ENCODE results near the gene RAG2.

Gene RAG2

DNA sequence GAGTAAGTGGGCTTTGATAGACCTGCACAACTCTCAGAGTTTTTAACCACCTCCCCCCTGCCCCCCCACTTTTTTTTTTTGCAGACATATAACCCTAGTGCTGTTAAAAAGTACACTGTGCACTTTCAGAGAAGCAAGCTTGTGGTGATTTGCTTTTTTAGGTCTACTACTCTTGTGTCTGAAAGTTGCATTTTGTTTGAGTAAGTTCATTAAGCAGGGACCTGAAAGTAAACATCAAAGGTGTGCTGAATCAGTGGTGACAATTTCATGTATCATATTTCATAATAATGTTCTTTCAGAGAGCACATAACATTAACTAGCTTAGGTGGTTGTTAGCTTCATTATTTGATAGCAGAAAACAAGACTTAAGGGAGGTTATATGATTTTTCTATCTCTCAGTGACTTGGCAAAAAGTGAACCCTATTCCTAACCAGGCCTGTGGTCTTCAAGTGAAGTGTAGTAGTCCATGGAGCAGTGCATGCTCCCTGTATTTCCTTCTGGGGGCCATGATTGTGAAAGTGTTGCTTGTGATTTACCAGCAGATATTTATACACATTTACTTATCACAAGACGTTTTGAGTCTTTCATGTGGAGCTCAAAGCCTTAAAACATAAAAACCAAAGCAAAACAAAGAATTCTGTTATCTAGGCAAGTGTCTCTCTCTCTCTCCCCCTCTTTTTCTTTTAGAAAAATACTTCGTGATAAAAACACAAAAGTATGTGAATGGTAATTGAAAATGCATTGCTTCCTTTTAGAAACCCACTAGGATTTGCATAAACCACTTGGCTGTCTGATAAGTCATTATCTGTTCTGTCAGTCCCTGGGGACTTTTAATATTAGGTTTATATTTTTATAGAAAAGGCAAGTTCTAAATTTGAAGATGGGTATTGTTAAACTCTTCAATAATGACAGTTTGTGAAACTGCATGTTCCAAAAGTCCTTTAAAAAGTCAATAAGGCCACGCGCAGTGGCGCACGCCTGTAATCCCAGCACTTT is 7.5 kb upstream of the RAG2 start:
- Histone ChIP-seq H3K4me3 (ENCODE audit: low read depth, low read length) (no peak overlapping the region), H3K4me1 (ENCODE audit: control insufficient read depth, insufficient read depth, low read length) (no peaks in the 10 kb centered on the region), H3K27ac (ENCODE audit: extremely low read depth, low read depth, low read length) (no peak overlapping the region), H3K36me3 (ENCODE audit: control insufficient read depth in 2 of 2, insufficient read depth in 1 of 2, low read length in 2 of 2) (no peaks in the 10 kb centered on the region), H3K9me3 (ENCODE audit: control insufficient read depth, insufficient read depth, low read depth, low read length) (no peaks in the 10 kb centered on the region)
- CTCF ChIA-PET, result interaction anchor here (0.6 kb wide), 1 partner anchor 141 kb away, joined by 3 read pairs; no protein-coding TSS in a partner anchor
- POLR2A ChIA-PET, result interaction anchor here (0.6 kb wide), 1 partner anchor 41 kb away, joined by 4 read pairs; no protein-coding TSS in a partner anchor
- TF ChIP-seq, protein P1, sequence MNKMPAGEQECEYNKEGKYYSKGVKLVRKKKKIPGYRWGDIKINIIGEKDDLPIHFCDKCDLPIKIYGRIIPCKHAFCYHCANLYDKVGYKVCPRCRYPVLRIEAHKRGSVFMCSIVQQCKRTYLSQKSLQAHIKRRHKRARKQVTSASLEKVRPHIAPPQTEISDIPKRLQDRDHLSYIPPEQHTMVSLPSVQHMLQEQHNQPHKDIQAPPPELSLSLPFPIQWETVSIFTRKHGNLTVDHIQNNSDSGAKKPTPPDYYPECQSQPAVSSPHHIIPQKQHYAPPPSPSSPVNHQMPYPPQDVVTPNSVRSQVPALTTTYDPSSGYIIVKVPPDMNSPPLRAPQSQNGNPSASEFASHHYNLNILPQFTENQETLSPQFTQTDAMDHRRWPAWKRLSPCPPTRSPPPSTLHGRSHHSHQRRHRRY (tag by site-specific recombination; IDR thresholded peaks at IDR 0.05), result no peak
- TF ChIP-seq ZBTB17 (tag by site-specific recombination; IDR thresholded peaks at IDR 0.05), result no peak
- TF ChIP-seq IKZF3 (tag by site-specific recombination; IDR thresholded peaks at IDR 0.05), result no peak
- TF ChIP-seq ZNF48 (tag by site-specific recombination; IDR thresholded peaks at IDR 0.05), result no peak
- TF ChIP-seq ZNF560 (tag by site-specific recombination; IDR thresholded peaks at IDR 0.05; ENCODE audit: borderline replicate concordance), result no peak
- no peak for TF ChIP-seq SP3 (tag by site-specific recombination; IDR thresholded peaks at IDR 0.05)
- no peak for TF ChIP-seq ZBTB21 (tag by site-specific recombination; IDR thresholded peaks at IDR 0.05)
- TF ChIP-seq, protein P2, sequence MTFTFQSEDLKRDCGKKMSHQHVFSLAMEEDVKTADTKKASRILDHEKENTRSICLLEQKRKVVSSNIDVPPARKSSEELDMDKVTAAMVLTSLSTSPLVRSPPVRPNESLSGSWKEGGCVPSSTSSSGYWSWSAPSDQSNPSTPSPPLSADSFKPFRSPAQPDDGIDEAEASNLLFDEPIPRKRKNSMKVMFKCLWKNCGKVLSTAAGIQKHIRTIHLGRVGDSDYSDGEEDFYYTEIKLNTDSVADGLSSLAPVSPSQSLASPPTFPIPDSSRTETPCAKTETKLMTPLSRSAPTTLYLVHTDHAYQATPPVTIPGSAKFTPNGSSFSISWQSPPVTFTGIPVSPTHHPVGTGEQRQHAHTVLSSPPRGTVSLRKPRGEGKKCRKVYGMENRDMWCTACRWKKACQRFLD (tag by site-specific recombination; IDR thresholded peaks at IDR 0.05), result no peak

DNA sequence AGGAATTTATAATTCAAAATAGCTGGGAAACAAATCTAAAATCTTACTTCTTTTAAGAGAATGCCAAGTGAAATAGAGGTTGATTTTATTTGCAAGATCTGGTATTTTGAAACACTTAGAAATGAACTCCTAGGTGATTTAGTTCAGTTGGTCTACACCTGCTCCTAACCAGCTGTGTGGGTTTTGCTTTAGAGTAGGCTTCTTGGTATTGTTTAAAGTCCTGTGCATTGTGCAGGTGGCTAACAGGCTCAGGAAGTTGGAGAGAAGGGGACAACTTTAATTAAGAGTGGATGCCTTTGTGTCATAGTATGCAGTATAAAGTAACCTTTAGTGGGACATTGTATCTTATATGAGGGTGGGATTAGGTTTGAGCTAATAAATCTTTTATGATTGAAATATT is 4.1 kb upstream of the RAG2 start:
- CTCF ChIA-PET, result interaction anchor here (0.6 to 1.5 kb wide), 4 partner anchors 17 to 145 kb away, joined by 3 to 4 read pairs (median 3); no protein-coding TSS in a partner anchor
- POLR2A ChIA-PET, result no interaction called here
- Histone ChIP-seq H3K4me1 (ENCODE audit: control insufficient read depth, insufficient read depth, low read length) (no peaks in the 10 kb centered on the region), H3K27ac (ENCODE audit: extremely low read depth, low read depth, low read length) (no peak overlapping the region), H3K4me3 (ENCODE audit: low read depth, low read length) (no peak overlapping the region), H3K36me3 (ENCODE audit: control insufficient read depth in 2 of 2, insufficient read depth in 1 of 2, low read length in 2 of 2) (no peaks in the 10 kb centered on the region), H3K9me3 (ENCODE audit: control insufficient read depth, insufficient read depth, low read depth, low read length) (no peaks in the 10 kb centered on the region)
- no peak for TF ChIP-seq ZNF311 (tag by site-specific recombination; IDR thresholded peaks at IDR 0.05; ENCODE audit: borderline replicate concordance)
- no peak for TF ChIP-seq ZNF596 (tag by site-specific recombination; IDR thresholded peaks at IDR 0.05)
- no peak for TF ChIP-seq KLF16 (tag by site-specific recombination; IDR thresholded peaks at IDR 0.05)
- no peak for TF ChIP-seq GLIS2 (tag by site-specific recombination; IDR thresholded peaks at IDR 0.05)
- no peak for TF ChIP-seq ZNF585B (tag by site-specific recombination; IDR thresholded peaks at IDR 0.05)

DNA sequence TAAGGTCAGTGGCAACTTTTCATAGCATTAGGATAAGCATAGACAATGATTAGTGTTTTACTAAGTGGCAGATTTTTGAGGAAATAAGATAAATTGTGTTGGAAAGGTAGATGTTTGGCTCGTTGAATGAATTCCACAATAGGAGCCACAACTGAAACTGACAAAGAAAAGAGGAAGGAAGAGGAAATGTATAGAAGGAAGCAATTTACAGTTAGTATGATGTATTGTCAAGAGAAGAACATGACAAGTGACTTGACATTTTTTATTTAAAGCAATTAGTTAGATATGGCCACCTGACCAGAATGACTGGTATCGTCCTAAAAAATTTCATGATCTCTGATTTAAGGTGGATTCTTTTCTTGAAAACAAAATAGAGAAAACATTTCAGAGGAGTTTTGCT is 3.1 kb upstream of the RAG2 start:
- Histone ChIP-seq H3K9me3 (ENCODE audit: control insufficient read depth, insufficient read depth, low read depth, low read length) (no peaks in the 10 kb centered on the region), H3K36me3 (ENCODE audit: control insufficient read depth in 2 of 2, insufficient read depth in 1 of 2, low read length in 2 of 2) (no peaks in the 10 kb centered on the region), H3K27ac (ENCODE audit: extremely low read depth, low read depth, low read length) (no peak overlapping the region), H3K4me3 (ENCODE audit: low read depth, low read length) (no peak overlapping the region), H3K4me1 (ENCODE audit: control insufficient read depth, insufficient read depth, low read length) (no peaks in the 10 kb centered on the region)
- ChIA-PET POLR2A (no interaction called here), CTCF (interaction anchor here (1.1 to 1.5 kb wide), 2 partner anchors 102 to 146 kb away, joined by 3 to 4 read pairs; no protein-coding TSS in a partner anchor)
- no peak for TF ChIP-seq ZNF510 (tag by site-specific recombination; IDR thresholded peaks at IDR 0.05; ENCODE audit: insufficient replicate concordance)
- TF ChIP-seq, protein P3, sequence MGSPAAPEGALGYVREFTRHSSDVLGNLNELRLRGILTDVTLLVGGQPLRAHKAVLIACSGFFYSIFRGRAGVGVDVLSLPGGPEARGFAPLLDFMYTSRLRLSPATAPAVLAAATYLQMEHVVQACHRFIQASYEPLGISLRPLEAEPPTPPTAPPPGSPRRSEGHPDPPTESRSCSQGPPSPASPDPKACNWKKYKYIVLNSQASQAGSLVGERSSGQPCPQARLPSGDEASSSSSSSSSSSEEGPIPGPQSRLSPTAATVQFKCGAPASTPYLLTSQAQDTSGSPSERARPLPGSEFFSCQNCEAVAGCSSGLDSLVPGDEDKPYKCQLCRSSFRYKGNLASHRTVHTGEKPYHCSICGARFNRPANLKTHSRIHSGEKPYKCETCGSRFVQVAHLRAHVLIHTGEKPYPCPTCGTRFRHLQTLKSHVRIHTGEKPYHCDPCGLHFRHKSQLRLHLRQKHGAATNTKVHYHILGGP (tag by site-specific recombination; IDR thresholded peaks at IDR 0.05), result no peak
- no peak for TF ChIP-seq ZNF335 (tag by site-specific recombination; conservative IDR thresholded peaks at IDR 0.05)
- no peak for TF ChIP-seq REPIN1 (tag by site-specific recombination; IDR thresholded peaks at IDR 0.05; ENCODE audit: low read depth)
- TF ChIP-seq ZFP3 (tag by site-specific recombination; IDR thresholded peaks at IDR 0.05; ENCODE audit: low read depth), result no peak
- TF ChIP-seq, protein P4, sequence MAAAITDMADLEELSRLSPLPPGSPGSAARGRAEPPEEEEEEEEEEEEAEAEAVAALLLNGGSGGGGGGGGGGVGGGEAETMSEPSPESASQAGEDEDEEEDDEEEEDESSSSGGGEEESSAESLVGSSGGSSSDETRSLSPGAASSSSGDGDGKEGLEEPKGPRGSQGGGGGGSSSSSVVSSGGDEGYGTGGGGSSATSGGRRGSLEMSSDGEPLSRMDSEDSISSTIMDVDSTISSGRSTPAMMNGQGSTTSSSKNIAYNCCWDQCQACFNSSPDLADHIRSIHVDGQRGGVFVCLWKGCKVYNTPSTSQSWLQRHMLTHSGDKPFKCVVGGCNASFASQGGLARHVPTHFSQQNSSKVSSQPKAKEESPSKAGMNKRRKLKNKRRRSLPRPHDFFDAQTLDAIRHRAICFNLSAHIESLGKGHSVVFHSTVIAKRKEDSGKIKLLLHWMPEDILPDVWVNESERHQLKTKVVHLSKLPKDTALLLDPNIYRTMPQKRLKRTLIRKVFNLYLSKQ (tag by site-specific recombination; IDR thresholded peaks at IDR 0.05; ENCODE audit: borderline replicate concordance), result no peak
- TF ChIP-seq ZNF837 (tag by site-specific recombination; IDR thresholded peaks at IDR 0.05), result no peak
- TF ChIP-seq ZNF324 (tag by site-specific recombination; IDR thresholded peaks at IDR 0.05), result no peak
- TF ChIP-seq, protein P5, sequence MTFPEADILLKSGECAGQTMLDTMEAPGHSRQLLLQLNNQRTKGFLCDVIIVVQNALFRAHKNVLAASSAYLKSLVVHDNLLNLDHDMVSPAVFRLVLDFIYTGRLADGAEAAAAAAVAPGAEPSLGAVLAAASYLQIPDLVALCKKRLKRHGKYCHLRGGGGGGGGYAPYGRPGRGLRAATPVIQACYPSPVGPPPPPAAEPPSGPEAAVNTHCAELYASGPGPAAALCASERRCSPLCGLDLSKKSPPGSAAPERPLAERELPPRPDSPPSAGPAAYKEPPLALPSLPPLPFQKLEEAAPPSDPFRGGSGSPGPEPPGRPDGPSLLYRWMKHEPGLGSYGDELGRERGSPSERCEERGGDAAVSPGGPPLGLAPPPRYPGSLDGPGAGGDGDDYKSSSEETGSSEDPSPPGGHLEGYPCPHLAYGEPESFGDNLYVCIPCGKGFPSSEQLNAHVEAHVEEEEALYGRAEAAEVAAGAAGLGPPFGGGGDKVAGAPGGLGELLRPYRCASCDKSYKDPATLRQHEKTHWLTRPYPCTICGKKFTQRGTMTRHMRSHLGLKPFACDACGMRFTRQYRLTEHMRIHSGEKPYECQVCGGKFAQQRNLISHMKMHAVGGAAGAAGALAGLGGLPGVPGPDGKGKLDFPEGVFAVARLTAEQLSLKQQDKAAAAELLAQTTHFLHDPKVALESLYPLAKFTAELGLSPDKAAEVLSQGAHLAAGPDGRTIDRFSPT (tag by site-specific recombination; IDR thresholded peaks at IDR 0.05), result no peak
- no peak for TF ChIP-seq ZNF366 (tag by site-specific recombination; conservative IDR thresholded peaks at IDR 0.05)
- TF ChIP-seq ZNF184 (tag by site-specific recombination; IDR thresholded peaks at IDR 0.05), result no peak
